ENCODE results near the gene MTX2.

DNA sequence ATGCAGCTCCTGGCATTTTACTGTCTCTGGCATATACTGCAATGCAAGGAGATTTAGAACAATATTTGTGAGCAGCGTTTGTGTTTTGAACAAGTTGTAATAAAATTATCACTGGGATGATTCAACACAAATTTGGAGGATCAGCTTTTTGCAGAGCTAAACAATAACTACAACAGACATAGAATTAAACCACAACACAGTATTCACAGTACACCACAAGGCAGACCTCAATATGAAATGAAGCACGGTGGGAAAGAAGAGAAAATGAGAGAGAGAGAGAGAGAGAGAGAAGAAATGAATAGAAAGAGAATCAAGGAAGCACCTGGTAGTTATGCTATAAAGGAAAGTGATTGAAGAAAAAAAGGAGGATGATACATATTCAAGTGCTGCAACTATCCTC is 41.4 kb upstream of the MTX2 start:
- TF ChIP-seq, protein P1, sequence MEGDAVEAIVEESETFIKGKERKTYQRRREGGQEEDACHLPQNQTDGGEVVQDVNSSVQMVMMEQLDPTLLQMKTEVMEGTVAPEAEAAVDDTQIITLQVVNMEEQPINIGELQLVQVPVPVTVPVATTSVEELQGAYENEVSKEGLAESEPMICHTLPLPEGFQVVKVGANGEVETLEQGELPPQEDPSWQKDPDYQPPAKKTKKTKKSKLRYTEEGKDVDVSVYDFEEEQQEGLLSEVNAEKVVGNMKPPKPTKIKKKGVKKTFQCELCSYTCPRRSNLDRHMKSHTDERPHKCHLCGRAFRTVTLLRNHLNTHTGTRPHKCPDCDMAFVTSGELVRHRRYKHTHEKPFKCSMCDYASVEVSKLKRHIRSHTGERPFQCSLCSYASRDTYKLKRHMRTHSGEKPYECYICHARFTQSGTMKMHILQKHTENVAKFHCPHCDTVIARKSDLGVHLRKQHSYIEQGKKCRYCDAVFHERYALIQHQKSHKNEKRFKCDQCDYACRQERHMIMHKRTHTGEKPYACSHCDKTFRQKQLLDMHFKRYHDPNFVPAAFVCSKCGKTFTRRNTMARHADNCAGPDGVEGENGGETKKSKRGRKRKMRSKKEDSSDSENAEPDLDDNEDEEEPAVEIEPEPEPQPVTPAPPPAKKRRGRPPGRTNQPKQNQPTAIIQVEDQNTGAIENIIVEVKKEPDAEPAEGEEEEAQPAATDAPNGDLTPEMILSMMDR (IDR thresholded peaks at IDR 0.05; ENCODE audit: low read depth, low read length), result no peak
- TF ChIP-seq POLR2A (IDR thresholded peaks at IDR 0.05; ENCODE audit: extremely low read depth, insufficient read length) (no peak), MYC (IDR thresholded peaks at IDR 0.05; ENCODE audit: low read depth, low read length) (no peak)
- TF ChIP-seq, protein P2, sequence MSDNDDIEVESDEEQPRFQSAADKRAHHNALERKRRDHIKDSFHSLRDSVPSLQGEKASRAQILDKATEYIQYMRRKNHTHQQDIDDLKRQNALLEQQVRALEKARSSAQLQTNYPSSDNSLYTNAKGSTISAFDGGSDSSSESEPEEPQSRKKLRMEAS (IDR thresholded peaks at IDR 0.05; ENCODE audit: low read depth, low read length), result no peak
